Measurements from ENCODE around the gene TNPO2.
A peak's percentile ranks its signal among the peaks of the same experiment; 100 is the strongest.
"Not testable (repeated sequence)": the region's sequence is repeated elsewhere in the genome, so short reads cannot be mapped to it uniquely, and the experiment has no call there.

TNPO2 gene

DNA sequence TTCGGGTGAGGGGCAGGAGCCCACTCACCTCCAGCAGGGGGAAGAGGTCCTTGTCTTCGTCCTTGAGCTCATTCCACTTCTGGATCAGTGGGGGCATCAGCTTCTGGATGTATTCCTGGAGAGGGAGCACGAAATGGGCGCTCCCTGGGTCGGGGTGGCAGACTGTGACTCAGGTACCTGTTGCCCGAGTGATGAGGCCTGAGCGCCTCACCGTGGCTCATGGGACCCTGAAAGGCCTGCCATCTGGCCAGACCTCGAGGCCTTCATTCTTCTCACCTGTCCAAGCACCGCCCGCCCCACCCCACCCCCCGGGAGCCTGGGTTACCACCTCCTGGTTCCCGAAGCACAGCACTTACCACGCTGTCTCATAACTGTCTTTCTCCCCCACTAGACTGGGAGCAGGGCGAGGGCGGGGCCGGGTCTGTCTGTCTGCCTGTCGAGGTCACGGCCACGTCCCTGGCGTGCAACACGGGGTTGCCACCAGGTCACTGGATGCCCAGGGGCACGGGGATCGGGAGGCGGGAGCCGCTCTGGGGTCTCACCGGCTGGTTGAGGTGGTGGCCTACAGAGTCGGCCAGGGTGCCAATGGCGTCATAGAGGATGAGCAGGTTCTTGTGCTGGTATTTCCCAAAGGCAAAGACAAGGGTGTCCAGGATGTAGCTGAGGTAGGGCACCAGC lies 17.9 kb downstream of the TNPO2 start:
- DNase-seq (ENCODE audit: low read depth in 2 of 2): no peak

DNA sequence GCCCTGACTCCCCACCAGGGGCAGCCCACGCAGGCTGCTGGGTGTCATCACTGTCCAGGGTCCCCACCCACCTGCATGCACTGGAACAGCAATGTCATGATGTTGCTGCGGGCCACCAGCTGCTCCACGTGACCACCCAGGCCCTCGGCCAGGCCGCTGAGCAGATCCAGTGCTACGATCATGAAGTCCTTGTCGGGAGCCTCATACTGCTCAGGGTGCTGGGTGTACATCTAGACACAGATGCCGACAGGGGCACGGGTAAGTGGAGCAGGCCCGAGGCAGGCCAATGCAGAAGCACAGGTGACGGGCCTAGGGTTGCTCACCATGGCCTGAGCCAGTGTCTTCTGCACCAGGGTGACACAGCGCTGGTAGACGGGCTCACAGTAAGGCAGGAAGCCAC lies 18.6 kb downstream of the TNPO2 start:
- no peak for DNase-seq (ENCODE audit: low read depth in 2 of 2)

DNA sequence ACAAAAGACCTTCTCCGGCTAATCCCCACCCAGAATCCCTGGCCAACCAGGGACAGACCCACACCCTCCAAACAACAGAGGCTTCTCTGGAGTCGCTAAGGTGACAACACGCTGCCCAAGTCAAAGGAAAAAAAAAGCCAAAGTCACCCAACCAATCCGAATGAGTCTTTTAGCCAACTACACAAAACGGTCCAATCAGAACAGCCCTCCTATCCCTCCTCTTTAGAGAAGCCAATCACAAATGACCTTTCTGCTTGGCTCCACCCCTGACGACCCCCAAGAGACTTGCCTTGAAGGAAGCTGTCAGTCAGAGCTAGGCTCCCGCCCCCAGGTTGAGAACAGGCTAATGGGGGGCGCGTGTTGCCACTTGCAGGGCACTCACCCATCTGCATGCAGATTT lies 20.7 kb downstream of the TNPO2 start:
- no peak for DNase-seq (ENCODE audit: low read depth in 2 of 2)

DNA sequence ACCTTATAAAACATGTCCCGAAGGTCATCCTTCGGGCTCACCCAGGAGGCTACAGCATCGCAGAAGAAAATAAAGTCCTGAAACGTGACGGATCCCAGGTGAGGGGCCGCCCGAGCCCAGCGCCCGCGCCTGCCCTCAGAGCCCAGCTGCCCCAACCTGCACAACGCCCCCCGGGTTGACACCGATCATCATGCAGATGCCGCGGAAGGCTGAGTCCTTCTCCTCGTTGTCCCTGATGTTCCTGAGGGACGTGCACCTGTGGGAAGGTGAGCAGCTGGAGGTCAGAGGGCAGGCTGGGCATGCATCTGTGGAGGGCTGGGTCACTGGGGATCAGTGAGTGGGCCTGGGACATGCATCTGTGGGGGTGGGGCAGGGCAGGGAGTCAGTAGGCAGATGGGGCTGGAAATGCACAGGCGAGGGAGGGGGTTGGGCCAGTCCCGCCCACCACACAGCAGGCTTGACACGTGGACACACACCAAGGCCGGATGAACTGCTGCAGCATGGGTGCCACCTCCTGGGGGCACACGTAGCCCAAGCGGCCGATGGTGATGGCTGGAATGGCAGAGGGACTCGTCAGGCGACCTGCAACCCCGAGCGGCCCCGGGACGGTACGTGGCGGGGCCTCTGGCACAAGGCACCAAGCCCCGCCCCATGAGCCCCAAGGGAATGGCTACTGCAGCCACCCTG lies 22.0 kb downstream of the TNPO2 start:
- DNase-seq (ENCODE audit: low read depth in 2 of 2): no peak

DNA sequence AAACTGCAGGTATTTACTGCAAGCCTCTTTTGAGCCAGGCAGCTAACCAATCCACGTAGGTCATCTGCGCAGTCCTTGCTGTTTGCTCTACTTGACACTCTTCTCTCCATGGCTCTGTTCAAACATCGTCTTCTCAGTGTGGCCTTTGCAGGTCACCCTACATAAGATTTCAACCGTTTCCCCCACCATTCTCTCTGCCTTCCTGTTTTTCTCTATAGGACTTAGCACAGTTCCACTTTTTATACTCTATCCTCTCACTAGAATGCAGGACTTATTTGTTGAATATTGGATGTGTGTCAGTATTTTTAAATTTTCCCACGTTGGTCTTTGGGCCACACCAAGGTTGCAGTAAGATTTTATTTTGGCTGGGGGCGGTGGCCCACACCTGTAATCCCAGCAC lies 25.6 kb downstream of the TNPO2 start:
- no peak for DNase-seq (ENCODE audit: low read depth in 2 of 2)

DNA sequence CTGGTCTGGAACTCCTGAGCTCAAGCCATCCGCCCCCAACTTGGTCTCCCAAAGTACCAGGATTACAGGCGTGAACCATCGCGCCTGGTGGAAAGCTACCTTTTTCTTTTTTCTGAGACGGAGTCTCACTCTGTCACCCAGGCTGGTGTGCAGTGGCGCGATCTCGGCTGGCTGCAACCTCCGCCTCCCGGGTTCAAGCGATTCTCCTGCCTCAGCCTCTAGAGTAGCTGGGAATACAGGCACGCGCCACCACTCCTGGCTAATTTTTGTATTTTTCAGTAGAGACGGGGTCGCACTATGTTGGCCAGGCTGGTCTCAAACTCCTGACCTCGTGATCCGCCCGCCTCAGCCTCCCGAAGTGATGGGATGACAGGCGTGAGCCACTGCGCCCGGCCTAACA lies 26.3 kb downstream of the TNPO2 start:
- not testable (repeated sequence) for DNase-seq (ENCODE audit: low read depth in 2 of 2)

DNA sequence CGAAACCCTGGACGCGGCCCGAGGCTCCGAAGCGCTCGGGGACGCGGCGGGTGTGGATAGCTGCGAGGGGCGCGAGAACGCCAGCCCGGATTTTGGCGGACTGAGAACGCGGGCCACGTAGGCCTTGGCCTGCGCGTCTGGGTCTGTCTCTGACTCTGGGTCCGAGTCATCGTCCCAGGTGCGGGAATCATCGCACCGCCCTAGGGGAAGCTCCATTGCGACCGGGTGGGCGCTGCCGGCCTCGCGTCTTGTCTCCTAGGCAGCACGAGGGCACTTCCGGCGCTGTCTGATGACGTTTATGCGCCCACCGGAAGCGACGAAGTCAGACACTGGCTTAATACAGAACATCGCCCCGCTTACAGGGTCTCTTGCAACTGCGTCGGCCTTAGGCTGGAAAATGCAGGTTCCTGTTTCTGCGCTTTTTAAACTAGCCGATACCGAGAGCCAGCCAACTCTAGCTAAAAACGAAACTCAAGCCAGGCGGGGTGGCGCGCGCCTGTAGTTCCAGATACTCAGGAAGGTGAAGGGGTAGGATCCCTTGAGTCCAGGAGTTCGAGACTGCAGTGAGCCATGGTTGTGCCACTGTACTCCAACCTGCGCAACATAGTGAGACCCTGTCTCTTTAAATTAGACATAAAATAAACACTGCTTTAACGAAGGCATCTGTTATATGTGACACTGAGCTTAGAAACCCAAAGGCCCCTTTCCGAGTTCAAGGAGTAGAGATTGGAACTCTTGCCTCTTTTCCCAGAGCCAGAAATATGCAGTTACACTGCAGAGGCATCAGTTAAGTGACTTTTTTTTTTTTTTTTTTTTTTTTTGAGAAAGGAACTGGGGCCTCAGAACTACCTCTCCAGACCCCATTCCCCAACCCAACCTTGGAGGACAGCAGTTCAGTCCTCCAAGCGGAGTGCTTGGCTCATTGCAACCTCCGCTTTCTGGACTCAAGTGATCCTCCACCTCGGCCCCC lies 27.1 kb downstream of the TNPO2 start, which contains the start of gene FBXW9:
Gene FBXW9 (minus strand): TSS at position 266 of the 970 bp plus-strand sequence. CDS start 50 bp downstream, at position 216.
- peak; percentile 95 to 99 for DNase-seq (ENCODE audit: low read depth in 2 of 2)

DNA sequence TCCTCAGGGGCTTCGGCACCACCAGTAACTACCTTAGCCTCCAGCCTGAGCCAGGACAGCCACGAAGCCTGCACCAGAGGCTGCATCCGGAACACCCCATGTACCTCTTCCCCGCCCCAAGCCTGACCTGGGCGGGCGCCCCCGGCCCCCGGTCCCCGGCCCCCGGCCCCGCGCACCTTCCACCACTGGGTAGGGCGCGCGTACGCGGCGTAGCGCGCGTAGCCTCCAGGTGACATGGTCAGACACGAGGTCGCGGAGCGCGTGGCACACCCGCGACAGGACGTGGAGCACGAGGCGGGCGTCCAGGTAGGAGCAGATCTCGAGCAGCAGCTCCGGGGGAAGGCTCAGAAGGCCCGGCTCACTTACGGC lies 27.8 kb downstream of the TNPO2 start:
- DNase-seq (ENCODE audit: low read depth in 2 of 2): no peak

DNA sequence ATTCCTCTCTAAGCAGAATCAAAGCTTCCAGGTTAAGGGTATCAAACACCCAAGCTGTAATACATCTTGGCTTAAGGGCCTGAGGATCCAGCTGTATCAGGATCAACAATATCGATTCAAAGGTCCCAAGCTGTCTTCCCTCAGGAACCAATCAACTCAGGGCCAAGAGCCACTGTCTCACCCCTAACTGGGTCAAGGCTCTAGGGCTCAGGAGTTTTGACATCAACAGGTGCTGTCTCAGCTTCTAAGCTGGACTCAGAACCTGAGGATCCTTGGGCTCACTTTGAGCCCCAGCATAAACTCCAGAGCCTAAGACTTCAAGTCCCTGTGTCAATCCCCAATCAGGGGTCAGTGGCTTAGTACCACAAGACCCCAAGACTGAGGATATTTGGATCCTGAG lies 28.2 kb downstream of the TNPO2 start:
- no peak for DNase-seq (ENCODE audit: low read depth in 2 of 2)

DNA sequence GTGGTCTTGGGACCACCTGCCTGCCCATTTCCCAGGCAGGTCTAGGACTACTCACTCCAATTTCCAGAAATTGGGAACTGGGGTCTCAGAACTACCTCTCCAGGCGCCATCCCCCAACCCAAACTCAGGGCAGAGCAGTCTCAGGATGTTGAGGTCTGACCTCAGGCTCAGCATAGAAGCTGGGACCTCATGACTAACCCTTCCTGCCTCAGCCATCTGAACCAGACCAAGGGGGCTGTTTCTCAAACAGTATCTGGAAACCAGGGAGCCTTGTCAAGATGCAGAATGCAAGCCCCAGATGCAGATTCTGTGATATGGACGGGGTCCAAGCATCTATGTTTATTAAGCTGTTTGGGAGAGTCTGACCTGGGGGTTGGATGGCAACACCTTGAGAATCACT lies 28.6 kb downstream of the TNPO2 start:
- no peak for DNase-seq (ENCODE audit: low read depth in 2 of 2)

DNA sequence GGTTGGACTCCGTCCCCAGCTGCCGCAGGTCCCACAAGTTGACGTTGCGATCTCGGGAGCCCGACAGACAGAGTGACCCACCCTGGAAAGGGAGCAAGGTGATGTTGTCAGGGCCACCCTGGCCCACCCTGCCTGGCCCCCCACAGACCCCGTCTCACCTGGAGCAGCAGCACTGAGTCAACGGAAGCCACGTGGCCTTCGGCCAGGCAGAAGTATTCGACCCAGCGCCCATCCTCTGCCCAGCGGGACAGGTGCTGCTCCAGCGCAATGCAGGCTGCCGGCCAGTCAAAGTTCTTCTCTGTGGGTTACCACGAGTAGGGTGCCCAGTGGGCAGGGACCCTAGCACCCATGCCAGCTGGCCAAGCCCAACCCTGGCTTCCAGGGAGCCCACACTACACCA lies 29.1 kb downstream of the TNPO2 start:
- DNase-seq (ENCODE audit: low read depth in 2 of 2): no peak

DNA sequence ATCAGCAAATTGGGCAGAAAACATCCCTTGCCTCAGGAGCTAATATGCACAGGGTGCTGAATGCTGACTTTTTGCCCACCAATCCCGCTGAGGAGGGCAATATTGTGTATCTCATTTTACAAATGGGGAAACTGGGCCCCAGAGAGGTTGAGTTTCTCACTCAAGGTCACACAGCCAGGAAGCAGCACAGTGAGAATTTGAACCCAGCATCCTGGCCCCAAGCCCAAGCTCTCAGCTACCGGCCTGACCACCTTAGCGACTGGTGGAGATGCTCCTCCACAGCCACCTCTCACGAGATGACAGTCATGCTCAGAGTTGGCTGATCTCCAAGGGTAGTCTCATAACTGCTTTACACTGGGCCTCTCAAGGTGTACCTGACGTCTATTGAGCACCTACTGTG lies 30.8 kb downstream of the TNPO2 start:
- no peak for DNase-seq (ENCODE audit: low read depth in 2 of 2)

DNA sequence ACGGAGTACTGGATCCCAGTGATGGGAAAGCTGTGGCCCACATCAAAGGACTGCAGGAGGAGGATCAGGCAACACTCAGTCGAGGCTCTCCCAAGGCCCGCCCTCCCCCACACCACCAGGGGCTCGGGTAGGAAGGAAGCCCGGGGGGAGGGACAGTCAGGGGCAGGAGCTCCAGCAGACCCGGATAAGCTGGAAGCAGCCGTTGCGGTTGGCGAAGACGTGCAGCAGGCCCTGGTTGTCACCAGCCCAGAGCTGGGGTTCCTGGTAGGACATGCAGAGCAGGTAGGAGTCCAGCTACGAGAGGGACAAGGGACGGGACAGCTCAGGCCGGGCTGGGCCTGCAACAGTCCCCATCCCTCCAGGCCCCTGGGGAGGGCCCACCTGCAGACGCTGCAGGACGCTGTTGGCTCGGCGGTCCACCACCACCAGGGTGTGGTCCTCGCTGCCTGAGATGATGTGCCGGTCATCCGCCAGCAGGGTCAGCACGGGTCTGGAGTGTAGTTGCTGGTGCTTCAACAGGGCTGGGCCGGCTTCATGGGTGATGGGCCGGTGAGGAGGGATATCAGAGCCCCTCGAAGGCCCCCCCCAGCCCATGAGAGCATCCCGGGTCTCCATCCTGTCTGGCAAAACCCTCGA lies 34.0 kb downstream of the TNPO2 start:
- no peak for DNase-seq (ENCODE audit: low read depth in 2 of 2)

DNA sequence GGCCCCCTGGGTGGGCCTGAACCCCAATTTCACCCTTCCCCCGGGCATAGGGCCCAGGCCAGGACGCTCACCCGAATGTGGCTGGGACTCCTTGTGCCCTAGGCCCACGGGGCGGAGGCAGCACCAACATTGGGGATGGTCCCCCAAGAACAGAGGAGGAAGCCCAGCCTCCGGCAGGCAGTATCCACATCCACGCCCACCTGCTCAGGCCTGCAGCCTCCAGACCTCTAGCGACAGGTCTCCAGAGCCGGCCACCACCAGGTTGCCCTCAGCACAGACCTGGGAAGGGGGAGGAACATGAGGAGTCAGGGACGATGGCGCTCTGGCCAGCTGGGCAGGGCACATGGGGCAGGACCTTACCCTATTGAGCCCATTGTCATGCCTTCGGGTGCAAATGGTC lies 34.7 kb downstream of the TNPO2 start:
- DNase-seq (ENCODE audit: low read depth in 2 of 2): no peak

DNA sequence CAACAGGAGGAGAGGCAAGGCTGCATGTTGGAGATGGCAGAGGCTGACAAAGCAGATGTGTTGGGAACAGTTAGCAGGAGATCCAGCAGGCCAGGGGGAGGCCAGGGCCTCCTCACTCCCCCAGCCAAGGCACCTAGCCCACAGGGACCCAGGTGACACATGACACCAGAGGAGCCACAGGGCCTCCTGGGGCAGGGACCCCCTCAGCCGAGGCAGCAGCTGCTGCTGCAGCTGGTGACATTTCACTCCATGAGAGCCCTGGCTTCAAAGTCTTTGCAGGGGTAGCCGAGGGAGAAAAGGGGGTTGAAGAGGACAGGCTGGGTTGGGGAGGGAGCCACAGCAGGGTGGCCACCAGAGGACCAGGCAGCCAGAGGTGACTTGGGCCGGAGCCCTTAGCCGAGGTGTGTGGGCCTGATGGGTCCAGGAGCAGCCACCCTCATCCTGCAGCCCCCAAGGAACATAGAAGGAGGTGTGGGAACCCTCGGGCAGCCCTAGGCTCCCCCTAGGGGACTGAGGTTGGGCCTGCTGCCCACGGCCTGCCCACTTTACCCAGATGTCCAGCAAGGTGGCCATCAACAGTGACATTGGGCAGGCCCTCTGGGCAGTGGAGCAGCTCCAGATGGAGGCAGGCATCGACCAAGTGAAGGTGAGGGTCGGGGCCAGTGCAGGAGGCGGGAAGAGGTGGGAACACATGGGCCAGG lies 36.1 kb downstream of the TNPO2 start, which contains the start of gene GNG14:
Gene GNG14 (plus strand): TSS at position 503 of the 701 bp plus-strand sequence. CDS start 51 bp downstream, at position 554.
- DNase-seq (ENCODE audit: low read depth in 2 of 2): no peak

DNA sequence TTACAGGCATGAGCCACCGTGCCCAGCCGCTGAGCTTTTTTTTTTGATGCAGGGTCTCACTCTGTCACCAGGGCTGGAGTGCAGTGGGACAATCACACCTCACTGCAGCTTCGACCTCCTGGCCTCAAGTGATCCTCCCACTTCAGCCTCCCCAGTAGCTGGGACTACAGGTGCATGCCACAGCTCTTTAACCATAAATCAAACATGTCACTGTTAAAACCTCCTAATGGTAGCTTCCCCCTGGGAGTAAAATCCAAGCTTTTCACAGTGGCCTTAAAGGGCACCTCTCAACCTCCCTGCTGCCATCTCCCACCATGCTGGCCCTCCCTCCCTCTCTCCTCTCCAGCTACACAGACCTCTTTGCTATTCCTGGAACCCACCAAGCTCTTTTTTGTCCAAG lies 37.9 kb downstream of the TNPO2 start:
- DNase-seq (ENCODE audit: low read depth in 2 of 2): no peak

DNA sequence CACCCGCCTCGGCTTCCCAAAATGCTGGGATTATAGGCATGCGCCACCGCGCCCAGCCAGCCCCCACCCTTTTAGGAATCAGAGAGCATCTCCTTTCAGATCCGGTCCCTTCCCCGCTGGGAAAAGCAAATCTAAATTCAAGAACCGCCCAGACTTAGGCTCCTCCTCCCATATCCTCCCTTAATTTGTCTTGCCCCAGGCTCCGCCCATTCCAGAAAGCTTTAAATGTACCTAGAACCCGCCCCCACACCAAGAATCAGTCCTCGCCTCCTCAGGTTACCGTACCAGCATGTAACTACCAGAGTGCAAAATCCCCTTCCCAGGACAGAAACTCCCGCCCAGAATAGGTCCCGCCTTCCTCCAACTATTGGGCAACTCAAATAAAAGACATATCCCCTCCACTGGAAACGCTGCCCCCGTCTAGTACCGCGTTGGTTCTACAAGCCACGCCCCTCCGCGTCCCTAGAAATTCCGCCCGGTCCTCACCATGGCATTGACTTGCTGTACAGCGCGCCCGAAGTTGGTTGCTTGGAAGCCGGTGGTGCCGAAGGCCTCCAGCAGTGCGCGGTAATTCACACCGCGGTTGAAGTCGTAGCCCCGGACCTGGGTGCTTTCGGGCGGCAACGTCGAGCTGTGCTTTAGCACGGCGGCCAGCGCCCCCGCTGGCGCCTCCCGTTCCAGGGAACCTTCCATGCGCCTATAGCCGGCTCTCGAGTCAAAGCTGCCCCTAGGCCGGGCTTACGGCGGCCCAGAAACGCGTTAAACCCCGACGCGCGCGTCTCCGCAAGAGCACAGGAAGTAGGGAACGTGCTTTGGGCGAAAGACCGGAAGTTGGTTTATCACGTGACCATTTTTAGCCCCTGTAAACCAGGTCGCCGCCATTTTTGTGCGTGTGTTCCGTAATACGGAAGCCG lies 42.4 kb downstream of the TNPO2 start, which contains the start of gene DHPS:
Gene DHPS (minus strand): TSS at position 807 of the 914 bp plus-strand sequence. CDS start 114 bp downstream, at position 693.
- DNase-seq (ENCODE audit: low read depth in 2 of 2): peak; percentile 82 to 87

DNA sequence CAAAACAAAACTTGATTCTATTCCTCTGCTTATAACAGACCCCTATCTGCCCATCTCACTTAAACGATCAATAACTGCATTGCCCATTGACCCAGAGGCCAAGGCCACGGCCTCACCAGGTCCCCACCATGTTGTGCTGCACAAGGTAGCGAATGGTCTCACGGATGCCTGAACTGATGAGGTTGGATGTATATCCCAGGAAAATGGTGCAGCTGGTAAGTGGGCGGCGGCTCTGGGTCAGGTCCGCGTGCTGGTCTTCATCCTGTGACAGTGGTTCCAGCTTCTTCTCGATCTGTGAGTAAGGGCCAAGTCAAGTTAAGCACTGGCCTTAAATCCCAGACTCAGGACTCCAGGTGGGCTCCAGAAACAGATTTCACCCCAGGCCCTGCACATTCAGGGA lies 43.7 kb downstream of the TNPO2 start:
- DNase-seq (ENCODE audit: low read depth in 2 of 2): no peak

DNA sequence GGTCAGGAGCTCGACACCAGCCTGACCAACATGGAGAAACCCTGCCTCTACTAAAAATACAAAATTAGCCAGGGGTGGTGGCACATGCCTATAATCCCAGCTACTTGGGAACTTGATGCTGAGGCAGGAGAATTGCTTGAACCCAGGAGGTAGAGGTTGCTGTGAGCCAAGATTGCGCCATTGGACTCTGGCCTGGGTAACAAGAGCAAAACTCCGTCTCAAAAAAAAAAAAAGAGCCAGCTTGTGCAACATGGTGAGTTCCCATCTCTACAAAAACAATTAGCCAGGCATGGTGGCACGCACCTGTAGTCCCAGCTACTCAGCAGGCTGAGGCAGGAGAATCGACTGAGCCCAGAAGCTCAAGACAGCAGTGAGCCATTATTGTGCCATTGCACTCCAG lies 45.7 kb downstream of the TNPO2 start:
- DNase-seq (ENCODE audit: low read depth in 2 of 2): not testable (repeated sequence)

DNA sequence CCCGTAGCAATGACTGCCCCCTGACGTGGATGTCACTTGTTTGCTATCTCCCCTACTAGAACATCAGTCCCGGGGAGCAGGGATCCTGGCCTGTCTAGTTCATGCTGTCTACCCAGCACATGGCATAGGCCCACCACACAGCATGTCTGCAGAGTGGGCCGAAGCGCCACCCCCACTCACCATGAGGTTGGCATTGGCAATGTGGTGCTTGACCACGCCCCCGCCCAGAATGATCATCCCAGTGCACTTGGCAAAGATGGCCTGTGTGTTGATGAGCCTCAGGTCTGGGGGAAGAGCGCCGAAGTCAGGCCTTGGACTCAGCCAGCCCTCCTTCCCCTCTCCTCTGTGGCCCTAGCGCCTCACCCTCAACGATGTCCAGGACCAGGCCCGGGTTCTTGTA lies 46.8 kb downstream of the TNPO2 start:
- DNase-seq (ENCODE audit: low read depth in 2 of 2): no peak

Data from activated CD4-positive, alpha-beta T cell treated with anti-CD3 and anti-CD28 coated beads for 24 hours (primary cell).